NCI-H1694 (cell line): ENCODE results near the gene DNAJC12.
"Not testable (repeated sequence)": the region's sequence is repeated elsewhere in the genome, so short reads cannot be mapped to it uniquely, and the experiment has no call there.

Experiments used
- DNase-seq: peaks from one replicate; lab custom pipeline; 2025; lab: John Stamatoyannopoulos, UW

Gene DNAJC12

GRCh38 chr10:67790534-67791408 lies 47.2 kb downstream of the DNAJC12 start:
- no peak for DNase-seq

- no peak for DNase-seq
Measured at GRCh38 chr10:67789769-67790168, 48.2 kb downstream of the DNAJC12 start.

GRCh38 chr10:67788028-67788886 lies 49.7 kb downstream of the DNAJC12 start:
- DNase-seq = peak; percentile 50

- no peak for DNase-seq
Measured at GRCh38 chr10:67785098-67785497, 52.9 kb downstream of the DNAJC12 start.

- no peak for DNase-seq
Measured at GRCh38 chr10:67784474-67784873, 53.5 kb downstream of the DNAJC12 start.

GRCh38 chr10:67783606-67784294 lies 54.2 kb downstream of the DNAJC12 start:
- no peak for DNase-seq

GRCh38 chr10:67782530-67782929 lies 55.5 kb downstream of the DNAJC12 start:
- no peak for DNase-seq

GRCh38 chr10:67780759-67781538 lies 57.0 kb downstream of the DNAJC12 start:
- DNase-seq = no peak

- not testable (repeated sequence) for DNase-seq
Measured at GRCh38 chr10:67780204-67780621, 57.8 kb downstream of the DNAJC12 start.

GRCh38 chr10:67779465-67780203 lies 58.4 kb downstream of the DNAJC12 start:
- peak; percentile 49 for DNase-seq

- no peak for DNase-seq
Measured at GRCh38 chr10:67776371-67776770, 61.6 kb downstream of the DNAJC12 start.

GRCh38 chr10:67775279-67775678 lies 62.7 kb downstream of the DNAJC12 start:
- no peak for DNase-seq

- DNase-seq = no peak
Measured at GRCh38 chr10:67772894-67773511, 65.0 kb downstream of the DNAJC12 start.

GRCh38 chr10:67772151-67772550 lies 65.8 kb downstream of the DNAJC12 start:
- DNase-seq = no peak

- DNase-seq = no peak
Measured at GRCh38 chr10:67771200-67771599, 66.8 kb downstream of the DNAJC12 start.

- DNase-seq = no peak
Measured at GRCh38 chr10:67770537-67770936, 67.5 kb downstream of the DNAJC12 start.

GRCh38 chr10:67767244-67767643 lies 70.7 kb downstream of the DNAJC12 start:
- DNase-seq = no peak

- peak; percentile 86 for DNase-seq
Measured at GRCh38 chr10:67764012-67764822, 73.8 kb downstream of the DNAJC12 start.

GRCh38 chr10:67763499-67764011 lies 74.4 kb downstream of the DNAJC12 start:
- peak; percentile 34 for DNase-seq
